Measurements from ENCODE around the gene RMP24.

The RMP24 gene

DNA sequence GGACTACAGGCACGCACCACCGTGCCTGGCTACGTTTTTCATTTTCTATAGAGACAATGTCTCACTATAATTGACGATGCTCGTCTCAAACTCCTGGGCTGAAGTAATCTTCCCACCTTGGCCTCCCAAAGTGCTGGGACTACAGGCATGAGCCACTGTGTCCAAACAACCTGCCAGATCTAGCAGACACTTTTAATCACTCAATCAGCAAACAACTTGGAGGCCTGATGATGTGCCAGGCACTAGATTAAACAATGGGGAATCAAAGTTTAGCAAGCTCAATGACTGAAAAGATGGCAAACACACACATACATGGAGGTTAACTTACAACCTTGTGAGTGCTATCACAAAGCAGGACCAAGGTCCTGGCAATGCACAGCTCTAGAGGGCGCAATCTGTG lies 29.8 kb upstream of the RMP24 start:
- TF ChIP-seq, protein P1, sequence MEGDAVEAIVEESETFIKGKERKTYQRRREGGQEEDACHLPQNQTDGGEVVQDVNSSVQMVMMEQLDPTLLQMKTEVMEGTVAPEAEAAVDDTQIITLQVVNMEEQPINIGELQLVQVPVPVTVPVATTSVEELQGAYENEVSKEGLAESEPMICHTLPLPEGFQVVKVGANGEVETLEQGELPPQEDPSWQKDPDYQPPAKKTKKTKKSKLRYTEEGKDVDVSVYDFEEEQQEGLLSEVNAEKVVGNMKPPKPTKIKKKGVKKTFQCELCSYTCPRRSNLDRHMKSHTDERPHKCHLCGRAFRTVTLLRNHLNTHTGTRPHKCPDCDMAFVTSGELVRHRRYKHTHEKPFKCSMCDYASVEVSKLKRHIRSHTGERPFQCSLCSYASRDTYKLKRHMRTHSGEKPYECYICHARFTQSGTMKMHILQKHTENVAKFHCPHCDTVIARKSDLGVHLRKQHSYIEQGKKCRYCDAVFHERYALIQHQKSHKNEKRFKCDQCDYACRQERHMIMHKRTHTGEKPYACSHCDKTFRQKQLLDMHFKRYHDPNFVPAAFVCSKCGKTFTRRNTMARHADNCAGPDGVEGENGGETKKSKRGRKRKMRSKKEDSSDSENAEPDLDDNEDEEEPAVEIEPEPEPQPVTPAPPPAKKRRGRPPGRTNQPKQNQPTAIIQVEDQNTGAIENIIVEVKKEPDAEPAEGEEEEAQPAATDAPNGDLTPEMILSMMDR (IDR thresholded peaks at IDR 0.05; ENCODE audit: borderline replicate concordance, control extremely low read depth, extremely low read depth, insufficient read depth, missing control alignments): no peak
- in situ Hi-C loops (cut with MboI; ENCODE audit: low sequenced_read_pairs, unreplicated experiment): loop anchor here (10.0 kb wide), 1 partner anchor 188 kb away; no protein-coding TSS in a partner anchor
- no peak for DNase-seq (ENCODE audit: low spot score)

DNA sequence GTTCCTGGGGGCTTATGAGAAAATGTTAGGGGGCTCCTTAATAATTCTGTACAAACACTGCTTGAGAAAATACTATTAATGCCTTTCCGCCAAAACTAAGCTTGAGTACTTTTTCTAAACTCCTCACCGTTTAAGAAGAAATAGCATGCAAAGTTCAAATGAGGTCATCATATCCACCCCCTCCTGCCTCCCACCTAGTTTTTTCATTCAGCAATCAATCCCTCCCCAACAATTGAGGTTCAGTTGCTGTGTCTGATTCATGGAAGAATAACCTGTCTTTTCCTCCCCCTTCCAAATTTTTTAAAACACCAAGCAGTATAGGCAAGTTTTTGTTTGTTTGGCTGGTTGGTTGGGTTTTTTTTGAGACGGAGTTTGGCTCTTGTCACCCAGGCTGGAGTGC lies 24.4 kb upstream of the RMP24 start:
- TF ChIP-seq, protein P1 (IDR thresholded peaks at IDR 0.05; ENCODE audit: borderline replicate concordance, control extremely low read depth, extremely low read depth, insufficient read depth, missing control alignments): no peak
- in situ Hi-C loops (cut with MboI; ENCODE audit: low sequenced_read_pairs, unreplicated experiment): loop anchor here (10.0 kb wide), 1 partner anchor 193 kb away; no protein-coding TSS in a partner anchor

DNA sequence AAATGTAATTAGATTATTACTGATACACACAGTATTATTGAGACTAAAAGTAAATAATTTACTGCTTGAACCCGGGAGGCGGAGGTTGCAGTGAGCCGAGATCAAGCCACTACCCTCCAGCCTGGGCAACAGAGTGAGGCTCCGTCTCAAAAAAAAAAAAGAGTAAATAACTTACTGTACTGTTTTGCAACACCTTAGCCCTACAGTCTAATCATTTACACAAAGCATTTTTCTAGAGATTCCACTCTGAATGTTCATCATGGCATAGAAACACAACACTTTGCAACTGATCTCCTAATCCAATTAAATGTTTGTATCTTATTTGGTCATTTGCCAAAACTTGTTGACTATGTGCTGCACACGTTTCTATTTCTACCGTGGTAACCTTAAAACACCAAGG lies 23.4 kb upstream of the RMP24 start:
- in situ Hi-C loops (cut with MboI; ENCODE audit: low sequenced_read_pairs, unreplicated experiment): loop anchor here (10.0 kb wide), 1 partner anchor 194 kb away; no protein-coding TSS in a partner anchor
- TF ChIP-seq, protein P1 (IDR thresholded peaks at IDR 0.05; ENCODE audit: borderline replicate concordance, control extremely low read depth, extremely low read depth, insufficient read depth, missing control alignments): no peak
- no peak for DNase-seq (ENCODE audit: low spot score)

More for the DNA sequence above, 24.4 kb upstream of the RMP24 start:
- no peak for DNase-seq (ENCODE audit: low spot score)

DNA sequence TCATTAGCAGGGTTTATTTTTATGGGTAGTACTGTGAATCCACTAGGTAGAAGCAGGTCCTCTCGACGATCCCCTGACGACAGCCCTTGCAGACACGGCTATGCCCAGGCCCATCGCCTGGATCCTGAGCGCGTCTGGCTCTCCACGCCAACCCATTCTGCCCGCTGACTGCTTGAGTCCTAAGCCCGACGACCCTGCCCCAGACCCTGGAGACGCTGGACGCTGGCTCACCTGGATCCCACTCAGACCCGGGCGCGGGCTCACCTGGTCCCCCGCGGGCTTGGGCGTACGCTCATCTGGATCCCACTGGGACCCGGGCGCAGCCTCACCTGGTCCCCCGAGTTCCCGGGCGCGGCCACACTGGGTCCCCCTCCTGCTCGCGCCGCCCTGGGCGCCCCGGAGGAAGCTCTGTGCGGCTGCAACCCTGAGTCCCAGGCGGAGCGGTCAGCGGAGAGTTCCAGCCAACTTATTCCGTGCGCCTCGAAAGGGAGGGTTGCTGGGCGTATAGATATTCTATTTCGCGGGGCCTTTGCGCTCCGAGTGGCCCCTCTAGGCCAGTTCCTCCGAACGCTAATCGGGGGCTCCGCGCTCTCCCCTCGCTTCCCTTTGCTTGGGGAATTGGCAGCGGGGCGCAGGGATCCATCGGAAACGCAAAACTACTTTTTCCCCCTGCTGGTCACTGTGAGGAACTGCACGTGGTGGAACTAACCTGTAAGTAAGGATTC lies 22.4 kb upstream of the RMP24 start:
- peak; percentile 75 for DNase-seq (ENCODE audit: low spot score)
- TF ChIP-seq, protein P1 (IDR thresholded peaks at IDR 0.05; ENCODE audit: borderline replicate concordance, control extremely low read depth, extremely low read depth, insufficient read depth, missing control alignments): peak; percentile 84
- in situ Hi-C loops (cut with MboI; ENCODE audit: low sequenced_read_pairs, unreplicated experiment): loop anchor here (10.0 to 25.0 kb wide), 2 partner anchors 195 to 563 kb away; partner anchors contain the start of gene ZNF396

DNA sequence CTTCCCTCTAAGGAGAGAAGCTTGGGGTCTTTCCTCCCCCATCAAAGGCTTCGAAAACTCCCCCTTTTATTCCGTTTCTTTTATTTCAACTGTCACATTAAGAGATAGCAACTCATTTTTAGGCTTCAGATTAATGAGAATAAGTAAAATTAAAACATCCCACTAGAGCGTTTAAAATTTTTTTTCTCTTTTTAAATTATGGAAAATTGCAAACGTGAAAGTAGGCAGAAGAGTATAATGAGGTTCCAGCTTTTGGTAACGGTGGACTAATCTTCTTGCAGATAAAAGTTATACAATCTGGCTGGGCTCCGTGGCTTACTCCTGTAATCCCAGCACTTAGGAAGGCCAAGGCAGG lies 21.9 kb upstream of the RMP24 start:
- in situ Hi-C loops (cut with MboI; ENCODE audit: low sequenced_read_pairs, unreplicated experiment): loop anchor here (25.0 kb wide), 1 partner anchor 563 kb away; the partner anchor contains the start of gene ZNF396
- TF ChIP-seq, protein P1 (IDR thresholded peaks at IDR 0.05; ENCODE audit: borderline replicate concordance, control extremely low read depth, extremely low read depth, insufficient read depth, missing control alignments): no peak
- no peak for DNase-seq (ENCODE audit: low spot score)

DNA sequence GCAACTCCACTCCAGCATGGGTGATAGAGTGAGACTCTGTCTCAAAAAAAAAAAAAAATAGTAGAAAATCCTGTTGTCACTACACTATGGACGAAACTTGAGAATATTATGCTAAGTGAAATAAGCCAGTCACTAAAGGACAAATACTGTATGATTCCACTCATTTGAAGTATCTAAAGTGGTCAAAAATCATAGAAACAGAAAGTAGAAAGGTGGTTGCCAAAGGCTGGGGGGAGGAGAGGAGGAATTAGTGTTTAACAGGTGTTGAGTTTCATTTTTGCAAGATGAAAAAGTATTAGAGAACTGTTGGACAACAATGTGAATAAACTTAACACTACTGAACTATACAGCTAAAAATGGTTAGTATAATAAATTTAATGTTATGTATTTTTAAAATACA lies 18.8 kb upstream of the RMP24 start:
- TF ChIP-seq, protein P1 (IDR thresholded peaks at IDR 0.05; ENCODE audit: borderline replicate concordance, control extremely low read depth, extremely low read depth, insufficient read depth, missing control alignments): no peak
- DNase-seq (ENCODE audit: low spot score): no peak
- in situ Hi-C loops (cut with MboI; ENCODE audit: low sequenced_read_pairs, unreplicated experiment): loop anchor here (25.0 kb wide), 1 partner anchor 566 kb away; the partner anchor contains the start of gene ZNF396

All from GM13976 (cell line).